Esophagus muscularis mucosa (tissue), 3 donors: ENCODE data around the gene LRRK1.

ENCODE experiments used
- CTCF ChIP-seq, 3 experiments: fragments of 200-600 bp in 2 of 3; fragments of 450-650 bp in 1 of 3; sonication (generic) in 2 of 3; IDR thresholded peaks; one replicate each; pipeline ENCODE4 v1.5.1; 2017 to 2019; ENCODE audit warnings: antibody characterized with exemption in 3 of 3, mild to moderate bottlenecking in 2 of 3, moderate library complexity in 1 of 3
- POLR2AphosphoS5 ChIP-seq, 2 donors: sonication (generic); formaldehyde crosslinking; IDR thresholded peaks; one replicate each; pipeline ENCODE4 v1.6.1; 2017; ENCODE audit warnings: antibody characterized with exemption in 2 of 2

GRCh38 chr15:101114166-101114565 is 195.0 kb downstream of the LRRK1 start:
- no peak for TF ChIP-seq CTCF (IDR thresholded peaks at IDR 0.05)
- TF ChIP-seq POLR2AphosphoS5 (IDR thresholded peaks at IDR 0.05) = no peak
